DOHH2 (cell line): ENCODE data around the gene RAB3IL1.

Source experiments
- H3F3A ChIP-seq: fragments of 200-600 bp; sonication (generic), shearing (Covaris generic); 2 replicates; pipeline ENCODE4 v1.6.0; 2016; ENCODE audit warnings: antibody characterized with exemption, mild to moderate bottlenecking; ENCODE audit not compliant: control insufficient read depth, insufficient read depth
- H3K27ac ChIP-seq: fragments of 200-600 bp; sonication (generic); 2 replicates; pipeline ENCODE4 v1.5.1; 2014; ENCODE audit warnings: low read depth, mild to moderate bottlenecking, low read length, moderate library complexity
- H3K27me3 ChIP-seq: fragments of 200-600 bp; sonication (generic); 2 replicates; pipeline ENCODE4 v1.6.1; 2014; ENCODE audit warnings: mild to moderate bottlenecking, low read length, mixed read lengths; ENCODE audit not compliant: control insufficient read depth
- H3K36me3 ChIP-seq: fragments of 200-600 bp; sonication (generic); 2 replicates; pipeline ENCODE4 v1.6.1; 2014; ENCODE audit warnings: mild to moderate bottlenecking, low read length, moderate library complexity, mixed read lengths; ENCODE audit not compliant: control insufficient read depth
- H3K4me1 ChIP-seq: fragments of 200-600 bp; sonication (generic); 2 replicates; pipeline ENCODE4 v1.6.1; 2014; ENCODE audit warnings: mild to moderate bottlenecking, low read length, mixed read lengths; ENCODE audit not compliant: control insufficient read depth
- H3K4me2 ChIP-seq: fragments of 200-600 bp; sonication (generic); 2 replicates; pipeline ENCODE4 v1.6.0; 2014; ENCODE audit warnings: mild to moderate bottlenecking, low read length, moderate library complexity
- H3K4me3 ChIP-seq: fragments of 200-600 bp; sonication (generic); 2 replicates; pipeline ENCODE4 v1.5.1; 2014; ENCODE audit warnings: mild to moderate bottlenecking, low read length, mixed read lengths
- H3K79me2 ChIP-seq: fragments of 200-600 bp; sonication (generic); 2 replicates; pipeline ENCODE4 v1.6.1; 2014; ENCODE audit warnings: mild to moderate bottlenecking, low read length, mixed read lengths; ENCODE audit not compliant: control insufficient read depth
- H3K9me2 ChIP-seq: fragments of 200-600 bp; sonication (generic); replicated peaks from 2 replicates; pipeline ENCODE4 v1.6.1; 2014; ENCODE audit warnings: mild to moderate bottlenecking, low read length, mixed read lengths; ENCODE audit not compliant: control insufficient read depth
- H3K9me3 ChIP-seq: fragments of 200-600 bp; sonication (generic); 2 replicates; pipeline ENCODE4 v1.6.1; 2014; ENCODE audit warnings: antibody characterized with exemption, low read length, mixed read lengths; ENCODE audit not compliant: control insufficient read depth, insufficient read depth
- H4K20me1 ChIP-seq: fragments of 200-600 bp; sonication (generic); 2 replicates; pipeline ENCODE4 v1.6.0; 2014; ENCODE audit warnings: low read depth, mild to moderate bottlenecking, antibody characterized with exemption, low read length, moderate library complexity; ENCODE audit not compliant: control insufficient read depth, insufficient read depth
- CTCF ChIP-seq: fragments of 200-600 bp; sonication (generic); IDR thresholded peaks from one replicate; pipeline ENCODE4 v1.5.1; 2014; ENCODE audit warnings: antibody characterized with exemption, mild to moderate bottlenecking, low read depth, low read length; ENCODE audit not compliant: poor library complexity, severe bottlenecking
- EZH2phosphoT487 ChIP-seq: fragments of 200-600 bp; sonication (generic); IDR thresholded peaks from 2 replicates; pipeline ENCODE4 v1.6.1; 2017; ENCODE audit warnings: borderline replicate concordance, mild to moderate bottlenecking, antibody characterized with exemption, low read length, moderate library complexity, mixed read lengths

The RAB3IL1 gene

GRCh38 chr11:61874853-61875252, 42.5 kb downstream of the RAB3IL1 start:
- Histone ChIP-seq H3K79me2 (peaks cover 17% of the 10 kb centered on the region), H3K4me2 (no peak overlapping the region), H3K4me1 (peaks cover 33% of the 10 kb centered on the region), H3K9me2 (no peaks in the 10 kb centered on the region), H4K20me1 (no peaks in the 10 kb centered on the region), H3K27me3 (no peaks in the 10 kb centered on the region), H3K9me3 (no peaks in the 10 kb centered on the region), H3K27ac (no peak overlapping the region), H3K4me3 (no peak overlapping the region), H3K36me3 (peaks cover 20% of the 10 kb centered on the region), H3F3A (0 out of 2 replicates have a peak, but pooled peaks cover 4% of the 10 kb centered on the region)
- no peak for TF ChIP-seq CTCF

GRCh38 chr11:61874377-61874809, 43.0 kb downstream of the RAB3IL1 start:
- Histone ChIP-seq H3K36me3 (peaks cover 16% of the 10 kb centered on the region), H3K4me3 (no peak overlapping the region), H3K9me2 (no peaks in the 10 kb centered on the region), H3K4me1 (peaks cover 29% of the 10 kb centered on the region), H3F3A (0 out of 2 replicates have a peak, but pooled peaks cover 4% of the 10 kb centered on the region), H4K20me1 (no peaks in the 10 kb centered on the region), H3K4me2 (no peak overlapping the region), H3K27ac (no peak overlapping the region), H3K27me3 (no peaks in the 10 kb centered on the region), H3K9me3 (no peaks in the 10 kb centered on the region), H3K79me2 (peaks cover 12% of the 10 kb centered on the region)
- TF ChIP-seq CTCF (no peak), EZH2phosphoT487 (no peak)

GRCh38 chr11:61873588-61874376, 43.6 kb downstream of the RAB3IL1 start:
- no peaks in the 10 kb centered on the region for H3K27me3 ChIP-seq
- H3K36me3 ChIP-seq, result peaks cover 10% of the 10 kb centered on the region
- H3K4me3 ChIP-seq, result no peak overlapping the region
- peaks cover 6% of the 10 kb centered on the region for H3K79me2 ChIP-seq
- 0 out of 2 replicates have a peak, but pooled peaks cover 4% of the 10 kb centered on the region for H3F3A ChIP-seq
- H4K20me1 ChIP-seq, result no peaks in the 10 kb centered on the region
- H3K9me3 ChIP-seq, result no peaks in the 10 kb centered on the region
- H3K9me2 ChIP-seq, result no peaks in the 10 kb centered on the region
- TF ChIP-seq CTCF, result no peak
- TF ChIP-seq EZH2phosphoT487, result no peak
- H3K4me2 ChIP-seq, result no peak overlapping the region
- H3K27ac ChIP-seq, result no peak overlapping the region
- peaks cover 22% of the 10 kb centered on the region for H3K4me1 ChIP-seq
